Measurements from ENCODE around the gene DUSP12. TPM values are rescaled to one million over a fixed set of nuclear protein-coding genes. Genes with fewer than 3 reads are reported as not detected.

The DUSP12 gene
- total RNA-seq, 4 donors from 2014 or later: 7.7 to 23.1 (median 16.3) TPM

DNA sequence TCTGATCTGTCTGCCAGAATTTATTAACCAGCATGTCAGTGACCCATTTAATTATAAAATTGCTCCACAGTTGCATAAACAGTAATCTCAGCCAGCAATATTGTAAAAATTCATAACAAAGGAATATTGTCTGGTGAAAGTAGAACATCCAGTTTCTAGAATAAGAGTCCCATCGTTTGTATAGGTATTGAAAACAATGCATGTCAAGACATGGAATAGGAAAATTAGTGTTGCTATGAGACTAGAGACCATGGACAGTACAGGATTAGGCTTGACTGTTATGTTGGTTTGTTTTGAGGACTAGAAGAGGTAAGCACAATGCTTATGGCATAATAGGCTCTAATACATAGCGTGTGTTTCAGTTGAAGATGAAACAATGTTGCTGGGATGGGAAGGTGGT lies 53.6 kb downstream of the DUSP12 start:
- no peak overlapping the region for H3K4me3 ChIP-seq
- H3K36me3 ChIP-seq: peaks cover 0 to 34% (median 0%) of the 10 kb centered on the region in 3 donors
- no peaks in the 10 kb centered on the region for H3K27me3 ChIP-seq
- DNase-seq: no peak
- no peaks in the 10 kb centered on the region for H3K4me1 ChIP-seq
- H3K27ac ChIP-seq: no peak overlapping the region
- no peaks in the 10 kb centered on the region for H3K9me3 ChIP-seq
- TF ChIP-seq, protein P1, sequence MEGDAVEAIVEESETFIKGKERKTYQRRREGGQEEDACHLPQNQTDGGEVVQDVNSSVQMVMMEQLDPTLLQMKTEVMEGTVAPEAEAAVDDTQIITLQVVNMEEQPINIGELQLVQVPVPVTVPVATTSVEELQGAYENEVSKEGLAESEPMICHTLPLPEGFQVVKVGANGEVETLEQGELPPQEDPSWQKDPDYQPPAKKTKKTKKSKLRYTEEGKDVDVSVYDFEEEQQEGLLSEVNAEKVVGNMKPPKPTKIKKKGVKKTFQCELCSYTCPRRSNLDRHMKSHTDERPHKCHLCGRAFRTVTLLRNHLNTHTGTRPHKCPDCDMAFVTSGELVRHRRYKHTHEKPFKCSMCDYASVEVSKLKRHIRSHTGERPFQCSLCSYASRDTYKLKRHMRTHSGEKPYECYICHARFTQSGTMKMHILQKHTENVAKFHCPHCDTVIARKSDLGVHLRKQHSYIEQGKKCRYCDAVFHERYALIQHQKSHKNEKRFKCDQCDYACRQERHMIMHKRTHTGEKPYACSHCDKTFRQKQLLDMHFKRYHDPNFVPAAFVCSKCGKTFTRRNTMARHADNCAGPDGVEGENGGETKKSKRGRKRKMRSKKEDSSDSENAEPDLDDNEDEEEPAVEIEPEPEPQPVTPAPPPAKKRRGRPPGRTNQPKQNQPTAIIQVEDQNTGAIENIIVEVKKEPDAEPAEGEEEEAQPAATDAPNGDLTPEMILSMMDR (IDR thresholded peaks at IDR 0.05): no peak
- TF ChIP-seq POLR2A (IDR thresholded peaks at IDR 0.05): no peak

DNA sequence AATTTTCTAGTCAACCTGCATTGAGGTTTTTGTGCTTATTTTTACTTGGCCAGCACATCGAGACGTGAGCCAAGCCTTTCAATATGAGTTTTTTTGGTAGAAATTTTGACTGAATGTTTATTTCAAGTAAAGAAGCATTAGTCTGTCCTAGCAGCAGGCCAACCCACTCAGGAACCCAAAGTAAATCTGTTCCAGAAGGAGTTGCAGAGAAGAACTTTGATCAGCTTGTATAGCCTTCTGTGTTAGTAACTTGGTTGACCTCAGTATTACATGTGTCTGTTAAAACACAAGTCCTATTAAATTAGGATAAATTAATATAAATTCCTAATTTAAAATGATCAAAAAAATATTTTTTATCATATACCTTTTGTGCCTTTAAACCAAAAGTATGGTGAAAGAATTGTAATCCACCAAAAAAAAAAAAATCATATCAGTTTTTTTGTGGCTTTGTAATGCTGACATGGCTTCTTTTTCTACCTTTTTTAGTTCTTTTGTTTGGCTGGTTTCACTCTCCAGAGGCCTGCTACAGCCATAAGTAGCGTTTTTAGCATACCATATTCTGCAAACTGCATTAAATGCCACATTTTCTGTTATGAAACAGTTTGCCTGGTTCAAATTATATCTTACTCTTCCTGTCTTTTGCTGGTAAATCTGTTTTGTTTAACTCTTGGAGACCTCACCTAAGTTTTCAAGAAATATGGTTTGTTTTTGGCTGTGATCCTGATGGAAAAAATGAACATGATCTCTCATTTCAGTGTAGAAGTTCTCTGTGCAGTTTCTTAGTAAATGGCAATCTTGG lies 56.0 kb downstream of the DUSP12 start:
- Histone ChIP-seq H3K9me3 (no peaks in the 10 kb centered on the region), H3K27ac (no peak overlapping the region), H3K4me3 (no peak overlapping the region), H3K36me3 (peaks cover 0 to 22% (median 0%) of the 10 kb centered on the region in 3 donors), H3K4me1 (no peaks in the 10 kb centered on the region), H3K27me3 (no peaks in the 10 kb centered on the region)
- TF ChIP-seq POLR2A (IDR thresholded peaks at IDR 0.05): no peak
- TF ChIP-seq, protein P1 (IDR thresholded peaks at IDR 0.05): no peak
- no peak for DNase-seq

Small RNAs within 50 kb of the gene (small RNA-seq; reads per million reads assigned to genes)
- gene RN7SL466P: 0 reads per million in 2 donors

Other genes starting within 250 kb of the DUSP12 start
- gene FCGR2A, start 244.3 kb upstream of the DUSP12 start, total RNA-seq: 10 to 100 TPM in 1 of 4 donors, 1 to 10 TPM in 3; 3.3 to 14.3 (median 5.9) TPM
- 1 to 10 TPM in 2 of 4 donors, under 1 TPM in 2; 0.35 to 5.8 (median 0.91) TPM for gene HSPA6, start 225.2 kb upstream of the DUSP12 start, total RNA-seq
- gene FCGR3A, start 200.0 kb upstream of the DUSP12 start, total RNA-seq: 1 to 10 TPM in 1 of 4 donors, under 1 TPM in 1, not detected in 2; 0.53 to 2.8 TPM
- 1 to 10 TPM in 1 of 4 donors, not detected in 3; 6.6 TPM for gene FCGR3B, start 118.6 kb upstream of the DUSP12 start, total RNA-seq
- gene FCGR2B, start 86.6 kb upstream of the DUSP12 start, total RNA-seq: 10 to 100 TPM in 2 of 4 donors, 1 to 10 TPM in 1, under 1 TPM in 1; 0.95 to 50.3 (median 10.8) TPM
- 10 to 100 TPM in 1 of 4 donors, 1 to 10 TPM in 1, under 1 TPM in 1, not detected in 1; 0.85 to 47.0 (median 5.0) TPM for gene FCRLA, start 42.6 kb upstream of the DUSP12 start, total RNA-seq
- gene FCRLB, start 28.2 kb upstream of the DUSP12 start, total RNA-seq: under 1 TPM in 2 of 4 donors, not detected in 2; 0.40 to 0.57 TPM
- 10 to 100 TPM; 15.5 to 21.4 (median 20.8) TPM for gene ATF6, start 16.5 kb downstream of the DUSP12 start, total RNA-seq

Measured in Peyer's patch (tissue), 4 donors.